Measurements from ENCODE around the gene TMPRSS13. TPM values are rescaled to one million over a fixed set of nuclear protein-coding genes. Genes with fewer than 3 reads are reported as not detected.
"Not testable (repeated sequence)": the region's sequence is repeated elsewhere in the genome, so short reads cannot be mapped to it uniquely, and the experiment has no call there.

Gene TMPRSS13
- total RNA-seq, 1 donor from 2014 or later, result 1.5 TPM

- Mint-ChIP-seq H3K9me3 (no peaks in the 10 kb centered on the region), H3K4me3 (no peak overlapping the region), H3K27me3 (peaks cover 26% of the 10 kb centered on the region), H3K27ac (no peak overlapping the region), H3K36me3 (ENCODE audit: low read depth) (no peaks in the 10 kb centered on the region), H3K4me1 (peaks cover 12% of the 10 kb centered on the region)
- intact Hi-C loops (cut with micrococcal nuclease), result no loop called here
- DNase-seq, result no peak
Measured at GRCh38 chr11:117870103-117870952, 58.9 kb downstream of the TMPRSS13 start.

- intact Hi-C loops (cut with micrococcal nuclease), result no loop called here
- Mint-ChIP-seq H3K9me3 (no peaks in the 10 kb centered on the region), H3K27ac (no peak overlapping the region)
Measured at GRCh38 chr11:117869604-117870003, 59.6 kb downstream of the TMPRSS13 start.

GRCh38 chr11:117868815-117869561 lies 60.2 kb downstream of the TMPRSS13 start:
- no peak for DNase-seq
- H3K9me3 Mint-ChIP-seq, result no peaks in the 10 kb centered on the region
- peaks cover 5% of the 10 kb centered on the region for H3K4me1 Mint-ChIP-seq
- H3K36me3 Mint-ChIP-seq (ENCODE audit: low read depth), result no peaks in the 10 kb centered on the region
- no peak overlapping the region for H3K27ac Mint-ChIP-seq
- no peak overlapping the region for H3K4me3 Mint-ChIP-seq
- intact Hi-C loops (cut with micrococcal nuclease), result no loop called here
- H3K27me3 Mint-ChIP-seq, result peaks cover 23% of the 10 kb centered on the region

More at GRCh38 chr11:117869604-117870003, 59.6 kb downstream of the TMPRSS13 start:
- H3K4me1 Mint-ChIP-seq, result peaks cover 7% of the 10 kb centered on the region
- no peak for DNase-seq
- no peak overlapping the region for H3K4me3 Mint-ChIP-seq
- H3K36me3 Mint-ChIP-seq (ENCODE audit: low read depth), result no peaks in the 10 kb centered on the region
- peaks cover 24% of the 10 kb centered on the region for H3K27me3 Mint-ChIP-seq

- DNase-seq, result no peak
- Mint-ChIP-seq H3K4me3 (no peak overlapping the region), H3K27ac (no peak overlapping the region), H3K27me3 (peaks cover 25% of the 10 kb centered on the region), H3K36me3 (ENCODE audit: low read depth) (no peaks in the 10 kb centered on the region), H3K9me3 (no peaks in the 10 kb centered on the region), H3K4me1 (peaks cover 2% of the 10 kb centered on the region)
- intact Hi-C loops (cut with micrococcal nuclease), result no loop called here
Measured at GRCh38 chr11:117868088-117868487, 61.1 kb downstream of the TMPRSS13 start.

GRCh38 chr11:117866526-117866925 lies 62.7 kb downstream of the TMPRSS13 start:
- Mint-ChIP-seq H3K4me3 (no peak overlapping the region), H3K9me3 (no peaks in the 10 kb centered on the region), H3K27ac (no peak overlapping the region), H3K27me3 (peaks cover 23% of the 10 kb centered on the region), H3K36me3 (ENCODE audit: low read depth) (no peaks in the 10 kb centered on the region), H3K4me1 (peaks cover 4% of the 10 kb centered on the region)
- intact Hi-C loops (cut with micrococcal nuclease), result no loop called here
- DNase-seq, result no peak

GRCh38 chr11:117865546-117865945 lies 63.7 kb downstream of the TMPRSS13 start:
- H3K27me3 Mint-ChIP-seq, result peaks cover 23% of the 10 kb centered on the region
- H3K27ac Mint-ChIP-seq; H3K4me3 Mint-ChIP-seq; H3K36me3 Mint-ChIP-seq (ENCODE audit: low read depth); H3K4me1 Mint-ChIP-seq; DNase-seq; H3K9me3 Mint-ChIP-seq; intact Hi-C loops (cut with micrococcal nuclease): not testable (repeated sequence)

GRCh38 chr11:117863383-117863782 lies 65.8 kb downstream of the TMPRSS13 start:
- H3K4me3 Mint-ChIP-seq, result no peak overlapping the region
- H3K36me3 Mint-ChIP-seq (ENCODE audit: low read depth), result no peaks in the 10 kb centered on the region
- H3K4me1 Mint-ChIP-seq, result peaks cover 4% of the 10 kb centered on the region
- DNase-seq, result no peak
- intact Hi-C loops (cut with micrococcal nuclease), result no loop called here
- H3K27ac Mint-ChIP-seq, result no peak overlapping the region
- H3K27me3 Mint-ChIP-seq, result peaks cover 20% of the 10 kb centered on the region
- no peaks in the 10 kb centered on the region for H3K9me3 Mint-ChIP-seq

GRCh38 chr11:117862753-117863152 lies 66.4 kb downstream of the TMPRSS13 start:
- intact Hi-C loops (cut with micrococcal nuclease), result no loop called here

GRCh38 chr11:117862019-117862725 lies 67.0 kb downstream of the TMPRSS13 start:
- Mint-ChIP-seq H3K4me3 (no peak overlapping the region), H3K36me3 (ENCODE audit: low read depth) (no peaks in the 10 kb centered on the region), H3K4me1 (peaks cover 4% of the 10 kb centered on the region), H3K27me3 (peaks cover 18% of the 10 kb centered on the region), H3K27ac (no peak overlapping the region), H3K9me3 (no peaks in the 10 kb centered on the region)
- intact Hi-C loops (cut with micrococcal nuclease), result no loop called here
- no peak for DNase-seq

More at GRCh38 chr11:117862753-117863152, 66.4 kb downstream of the TMPRSS13 start:
- Mint-ChIP-seq H3K4me3 (no peak overlapping the region), H3K36me3 (ENCODE audit: low read depth) (no peaks in the 10 kb centered on the region), H3K9me3 (no peaks in the 10 kb centered on the region), H3K27ac (no peak overlapping the region), H3K4me1 (peaks cover 4% of the 10 kb centered on the region), H3K27me3 (peaks cover 18% of the 10 kb centered on the region)
- no peak for DNase-seq

GRCh38 chr11:117861151-117862018 lies 67.8 kb downstream of the TMPRSS13 start:
- no peak for DNase-seq
- no peak overlapping the region for H3K4me3 Mint-ChIP-seq
- no peaks in the 10 kb centered on the region for H3K9me3 Mint-ChIP-seq
- intact Hi-C loops (cut with micrococcal nuclease), result no loop called here
- no peaks in the 10 kb centered on the region for H3K36me3 Mint-ChIP-seq (ENCODE audit: low read depth)
- peaks cover 4% of the 10 kb centered on the region for H3K4me1 Mint-ChIP-seq
- H3K27ac Mint-ChIP-seq, result no peak overlapping the region
- peaks cover 21% of the 10 kb centered on the region for H3K27me3 Mint-ChIP-seq

- intact Hi-C loops (cut with micrococcal nuclease), result no loop called here
- no peak for DNase-seq
- no peaks in the 10 kb centered on the region for H3K36me3 Mint-ChIP-seq (ENCODE audit: low read depth)
- peaks cover 4% of the 10 kb centered on the region for H3K4me1 Mint-ChIP-seq
- H3K27ac Mint-ChIP-seq, result no peak overlapping the region
- H3K9me3 Mint-ChIP-seq, result no peaks in the 10 kb centered on the region
- H3K27me3 Mint-ChIP-seq, result peaks cover 21% of the 10 kb centered on the region
- H3K4me3 Mint-ChIP-seq, result no peak overlapping the region
Measured at GRCh38 chr11:117860139-117860538, 69.1 kb downstream of the TMPRSS13 start.

- Mint-ChIP-seq H3K4me3 (no peak overlapping the region), H3K9me3 (no peaks in the 10 kb centered on the region), H3K36me3 (ENCODE audit: low read depth) (no peaks in the 10 kb centered on the region), H3K27me3 (peaks cover 18% of the 10 kb centered on the region), H3K4me1 (peaks cover 4% of the 10 kb centered on the region), H3K27ac (no peak overlapping the region)
- no peak for DNase-seq
- intact Hi-C loops (cut with micrococcal nuclease), result no loop called here
Measured at GRCh38 chr11:117859488-117860112, 69.6 kb downstream of the TMPRSS13 start.

- intact Hi-C loops (cut with micrococcal nuclease), result no loop called here
- no peak overlapping the region for H3K4me3 Mint-ChIP-seq
- H3K36me3 Mint-ChIP-seq (ENCODE audit: low read depth), result no peaks in the 10 kb centered on the region
- no peak for DNase-seq
- no peaks in the 10 kb centered on the region for H3K9me3 Mint-ChIP-seq
- no peak overlapping the region for H3K27ac Mint-ChIP-seq
- H3K27me3 Mint-ChIP-seq, result peaks cover 15% of the 10 kb centered on the region
- peaks cover 4% of the 10 kb centered on the region for H3K4me1 Mint-ChIP-seq
Measured at GRCh38 chr11:117859061-117859460, 70.1 kb downstream of the TMPRSS13 start.
